ENCODE results near the gene ZBTB7A. TPM values are rescaled to one million over a fixed set of nuclear protein-coding genes. Genes with fewer than 3 reads are reported as not detected.

Gene ZBTB7A
- total RNA-seq, 1 donor from 2014 or later = 21.0 TPM

DNA sequence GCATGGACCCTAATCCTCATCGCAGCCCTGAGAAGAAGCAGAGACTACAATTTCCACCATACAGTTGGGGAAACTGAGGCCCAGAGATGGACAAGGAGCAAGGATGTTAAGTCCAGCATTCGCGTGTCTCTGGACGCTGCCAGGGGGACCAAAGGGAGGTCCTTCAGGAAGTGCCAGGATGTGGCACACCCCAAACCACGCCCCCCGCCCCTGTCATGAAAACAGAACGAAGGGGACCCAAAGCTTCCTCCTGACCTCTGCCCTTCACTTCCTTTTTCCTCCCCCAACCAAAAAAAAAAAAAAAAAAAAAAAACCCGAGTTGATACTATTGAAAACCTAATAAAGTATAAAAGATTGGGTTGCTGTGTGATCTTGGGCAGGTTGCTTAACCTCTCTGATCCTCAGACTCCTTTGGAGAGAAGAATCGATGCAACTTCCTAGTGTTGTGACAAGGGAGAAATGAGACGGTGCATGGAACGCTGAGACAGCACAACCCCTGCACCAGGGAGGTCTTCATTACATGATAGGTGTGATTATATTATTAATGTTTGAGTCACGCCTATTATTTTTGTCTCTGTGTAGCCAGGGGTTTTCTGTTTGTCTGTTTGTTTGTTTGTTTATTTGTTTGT is 2.7 kb upstream of the ZBTB7A start:
- H3K4me3 Mint-ChIP-seq = peak overlapping the region; percentile 66

DNA sequence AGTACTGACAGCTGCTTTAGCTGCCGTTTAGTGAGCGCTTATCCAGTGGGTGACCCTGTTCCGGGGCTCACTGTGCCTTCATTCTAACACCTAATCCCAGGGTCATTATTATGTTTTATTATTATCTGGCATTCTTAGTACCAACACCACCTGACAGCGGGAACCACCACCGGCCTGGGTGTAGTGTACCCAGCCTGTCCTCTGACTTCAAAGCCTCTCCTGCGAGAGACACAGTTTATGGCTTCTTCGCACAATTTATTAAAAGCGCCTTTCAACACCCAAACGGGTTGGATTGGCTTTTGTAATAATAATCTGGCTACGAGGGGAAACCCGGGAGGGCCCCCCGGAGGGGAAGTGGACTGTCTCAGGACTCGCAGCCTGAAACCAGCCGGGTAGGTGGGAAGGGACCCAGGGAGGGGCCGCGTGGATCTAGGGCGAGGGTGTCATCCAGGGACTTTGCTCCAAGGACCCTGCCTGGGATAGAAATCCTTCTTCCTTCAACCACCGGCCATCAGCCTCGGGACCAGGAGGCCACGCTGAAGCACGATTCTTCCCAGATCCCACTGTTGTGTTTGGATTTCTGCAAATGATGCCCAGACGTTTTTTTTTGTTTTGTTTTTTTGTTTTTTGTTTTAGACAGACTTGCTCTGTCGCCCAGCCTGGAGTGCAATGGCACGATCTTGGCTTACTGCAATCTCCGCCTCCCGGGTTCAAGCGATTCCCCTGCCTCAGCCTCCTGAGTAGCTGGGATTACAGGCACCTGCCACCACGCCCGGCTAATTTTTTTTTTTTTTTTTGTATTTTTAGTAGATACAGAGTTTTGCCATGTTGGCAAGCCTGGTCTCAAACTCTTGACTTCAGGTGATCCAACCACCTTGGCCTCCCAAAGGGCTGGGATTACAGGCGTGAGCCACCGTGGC is 1.6 kb upstream of the ZBTB7A start:
- TF ChIP-seq, protein P1, sequence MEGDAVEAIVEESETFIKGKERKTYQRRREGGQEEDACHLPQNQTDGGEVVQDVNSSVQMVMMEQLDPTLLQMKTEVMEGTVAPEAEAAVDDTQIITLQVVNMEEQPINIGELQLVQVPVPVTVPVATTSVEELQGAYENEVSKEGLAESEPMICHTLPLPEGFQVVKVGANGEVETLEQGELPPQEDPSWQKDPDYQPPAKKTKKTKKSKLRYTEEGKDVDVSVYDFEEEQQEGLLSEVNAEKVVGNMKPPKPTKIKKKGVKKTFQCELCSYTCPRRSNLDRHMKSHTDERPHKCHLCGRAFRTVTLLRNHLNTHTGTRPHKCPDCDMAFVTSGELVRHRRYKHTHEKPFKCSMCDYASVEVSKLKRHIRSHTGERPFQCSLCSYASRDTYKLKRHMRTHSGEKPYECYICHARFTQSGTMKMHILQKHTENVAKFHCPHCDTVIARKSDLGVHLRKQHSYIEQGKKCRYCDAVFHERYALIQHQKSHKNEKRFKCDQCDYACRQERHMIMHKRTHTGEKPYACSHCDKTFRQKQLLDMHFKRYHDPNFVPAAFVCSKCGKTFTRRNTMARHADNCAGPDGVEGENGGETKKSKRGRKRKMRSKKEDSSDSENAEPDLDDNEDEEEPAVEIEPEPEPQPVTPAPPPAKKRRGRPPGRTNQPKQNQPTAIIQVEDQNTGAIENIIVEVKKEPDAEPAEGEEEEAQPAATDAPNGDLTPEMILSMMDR (conservative IDR thresholded peaks at IDR 0.05) = no peak

More for the DNA sequence above, 2.7 kb upstream of the ZBTB7A start:
- TF ChIP-seq, protein P1 (conservative IDR thresholded peaks at IDR 0.05) = no peak
- no peaks in the 10 kb centered on the region for H3K36me3 Mint-ChIP-seq
- H3K27ac Mint-ChIP-seq = no peak overlapping the region
- peaks cover 18% of the 10 kb centered on the region for H3K27me3 Mint-ChIP-seq
- no peak for DNase-seq (ENCODE audit: extremely low spot score, unreplicated experiment)
- H3K4me1 Mint-ChIP-seq (ENCODE audit: unreplicated experiment) = peaks cover 5% of the 10 kb centered on the region
- H3K9me3 Mint-ChIP-seq = no peaks in the 10 kb centered on the region

DNA sequence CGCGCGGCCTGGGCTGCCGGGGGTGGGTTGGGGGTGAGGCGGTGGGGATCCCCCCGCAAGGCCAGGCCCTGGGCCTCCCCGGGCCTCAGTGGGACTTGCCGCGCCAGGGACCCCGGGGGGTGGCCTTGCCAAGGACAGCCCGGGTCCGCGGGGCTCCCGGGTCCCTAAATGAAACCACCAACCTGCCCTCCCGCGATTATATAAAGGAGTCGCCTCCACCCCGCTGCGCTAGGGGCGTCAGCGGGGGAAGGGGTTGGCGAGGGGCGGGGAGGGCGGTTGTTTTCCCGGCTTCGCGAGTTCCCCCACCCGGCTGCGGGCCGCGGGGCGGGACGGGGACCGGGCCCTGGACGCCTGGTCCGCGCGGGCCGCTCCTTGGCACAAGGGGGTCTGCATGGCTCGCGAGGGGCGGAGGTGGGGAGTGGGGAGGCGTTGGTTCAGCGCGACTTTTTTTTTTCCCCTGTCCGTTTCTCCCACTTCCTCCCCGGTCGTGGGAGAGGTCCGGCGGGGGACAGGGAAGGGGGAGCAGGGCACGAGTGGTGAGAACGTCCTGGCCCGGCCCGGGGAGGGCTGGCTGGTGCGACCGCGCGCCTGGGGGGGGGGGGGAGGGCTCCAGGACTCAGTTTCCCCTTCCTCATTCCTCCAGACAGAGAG is 822 bp upstream of the ZBTB7A start:
- peaks cover 18% of the 10 kb centered on the region for H3K27me3 Mint-ChIP-seq
- H3K9me3 Mint-ChIP-seq = no peaks in the 10 kb centered on the region
- H3K27ac Mint-ChIP-seq = peak overlapping the region; percentile 89
- peaks cover 9% of the 10 kb centered on the region for H3K4me1 Mint-ChIP-seq (ENCODE audit: unreplicated experiment)
- H3K4me3 Mint-ChIP-seq = peak overlapping the region; percentile 88
- H3K36me3 Mint-ChIP-seq = no peaks in the 10 kb centered on the region
- DNase-seq (ENCODE audit: extremely low spot score, unreplicated experiment) = no peak
- TF ChIP-seq, protein P1 (conservative IDR thresholded peaks at IDR 0.05) = no peak

More for the DNA sequence above, 1.6 kb upstream of the ZBTB7A start:
- no peak for DNase-seq (ENCODE audit: extremely low spot score, unreplicated experiment)
- Mint-ChIP-seq H3K27me3 (peaks cover 18% of the 10 kb centered on the region), H3K4me1 (ENCODE audit: unreplicated experiment) (peaks cover 9% of the 10 kb centered on the region), H3K36me3 (no peaks in the 10 kb centered on the region), H3K4me3 (peak overlapping the region; percentile 88), H3K9me3 (no peaks in the 10 kb centered on the region), H3K27ac (peak overlapping the region; percentile 89)

DNA sequence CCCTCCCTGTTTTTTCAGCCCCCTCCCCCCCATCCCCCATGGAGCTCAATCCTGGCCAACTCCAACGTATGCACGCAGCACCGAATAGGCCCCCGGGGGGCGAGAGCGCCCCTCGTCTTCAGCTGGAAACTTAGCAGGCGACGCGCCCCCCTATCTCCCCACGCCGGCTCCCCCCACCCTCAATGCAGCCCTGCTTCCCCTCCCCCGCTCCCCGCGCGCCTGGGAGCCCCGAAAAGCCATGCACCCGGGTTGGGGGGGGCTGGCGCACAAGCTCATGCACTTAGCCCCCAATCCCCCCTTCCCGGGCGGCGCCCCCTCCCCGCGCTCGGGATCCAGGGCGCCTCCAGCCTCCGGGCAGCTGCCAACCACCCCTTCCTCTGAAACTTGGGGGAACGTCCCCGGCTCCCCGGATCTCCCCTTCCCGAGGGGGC is 508 bp downstream of the ZBTB7A start:
- Mint-ChIP-seq H3K27me3 (peaks cover 18% of the 10 kb centered on the region), H3K36me3 (no peaks in the 10 kb centered on the region), H3K4me1 (ENCODE audit: unreplicated experiment) (peaks cover 9% of the 10 kb centered on the region), H3K4me3 (peak overlapping the region; percentile 64), H3K27ac (no peak overlapping the region), H3K9me3 (no peaks in the 10 kb centered on the region)
- TF ChIP-seq, protein P1 (conservative IDR thresholded peaks at IDR 0.05) = no peak
- no peak for DNase-seq (ENCODE audit: extremely low spot score, unreplicated experiment)

DNA sequence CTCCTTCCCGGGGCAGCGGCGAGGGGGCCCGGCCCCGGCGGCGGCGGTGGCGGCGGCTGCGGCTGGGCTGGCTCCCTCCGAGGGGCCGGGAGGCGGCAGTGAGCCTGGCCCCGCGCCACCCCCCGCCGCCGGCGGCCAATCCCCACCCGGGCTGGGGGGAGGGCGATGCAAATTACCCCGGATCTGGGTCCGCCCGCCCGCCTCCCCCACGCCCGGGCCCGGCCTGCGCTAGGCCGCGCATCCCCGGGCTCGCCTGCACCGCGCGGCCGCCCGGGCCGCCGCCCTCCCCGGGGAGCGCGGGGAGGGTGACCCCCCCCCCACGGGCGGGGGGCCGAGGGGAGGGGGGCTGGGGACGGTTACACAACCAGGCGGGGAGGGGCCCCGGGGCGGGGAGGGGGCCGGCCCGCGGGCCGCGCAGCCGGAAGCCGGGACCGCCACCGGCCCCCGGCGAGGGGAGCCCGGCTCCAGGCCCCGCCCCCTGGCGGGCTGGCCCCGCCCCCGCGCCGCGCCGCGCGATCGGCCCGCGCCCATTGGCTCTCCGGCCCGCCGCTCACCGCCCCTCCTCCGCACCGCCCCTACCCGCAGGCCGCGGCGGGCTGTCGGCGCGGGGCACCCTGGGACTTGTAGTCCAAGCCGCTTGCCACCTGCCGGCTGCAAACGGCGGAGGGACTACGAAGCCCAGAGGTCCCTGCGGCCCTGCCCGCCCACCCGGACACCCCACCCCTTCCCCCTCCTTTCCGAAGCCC is 1.1 kb downstream of the ZBTB7A start:
- H3K4me3 Mint-ChIP-seq = peak overlapping the region; percentile 64
- H3K27me3 Mint-ChIP-seq = peaks cover 18% of the 10 kb centered on the region
- no peak overlapping the region for H3K27ac Mint-ChIP-seq
- TF ChIP-seq, protein P1 (conservative IDR thresholded peaks at IDR 0.05) = no peak
- no peaks in the 10 kb centered on the region for H3K36me3 Mint-ChIP-seq
- no peaks in the 10 kb centered on the region for H3K9me3 Mint-ChIP-seq
- H3K4me1 Mint-ChIP-seq (ENCODE audit: unreplicated experiment) = peaks cover 9% of the 10 kb centered on the region
- DNase-seq (ENCODE audit: extremely low spot score, unreplicated experiment) = peak; percentile 99

Measured in type B pancreatic cell (in vitro differentiated cells).